ENCODE measurements around the gene RPS3.

RPS3 gene

DNA sequence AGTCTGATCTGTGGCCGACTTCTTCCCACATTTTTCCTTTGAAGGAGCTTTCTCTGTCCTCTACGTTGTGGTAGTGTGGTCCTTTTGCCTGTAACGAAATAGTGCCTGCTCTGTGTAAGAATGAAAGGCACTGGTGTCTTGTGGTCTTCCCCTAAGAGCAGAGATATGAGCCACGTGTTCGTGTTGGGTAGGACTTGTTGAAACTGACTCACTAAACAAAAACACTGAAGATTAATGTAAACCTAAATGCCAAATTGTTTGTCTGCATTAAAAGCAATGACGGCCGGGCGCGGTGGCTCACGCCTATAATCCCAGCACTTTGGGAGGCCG, 10.1 kb upstream of the RPS3 start:
- no peak for DNase-seq (ENCODE audit: low read depth)
- TF ChIP-seq, protein P1, sequence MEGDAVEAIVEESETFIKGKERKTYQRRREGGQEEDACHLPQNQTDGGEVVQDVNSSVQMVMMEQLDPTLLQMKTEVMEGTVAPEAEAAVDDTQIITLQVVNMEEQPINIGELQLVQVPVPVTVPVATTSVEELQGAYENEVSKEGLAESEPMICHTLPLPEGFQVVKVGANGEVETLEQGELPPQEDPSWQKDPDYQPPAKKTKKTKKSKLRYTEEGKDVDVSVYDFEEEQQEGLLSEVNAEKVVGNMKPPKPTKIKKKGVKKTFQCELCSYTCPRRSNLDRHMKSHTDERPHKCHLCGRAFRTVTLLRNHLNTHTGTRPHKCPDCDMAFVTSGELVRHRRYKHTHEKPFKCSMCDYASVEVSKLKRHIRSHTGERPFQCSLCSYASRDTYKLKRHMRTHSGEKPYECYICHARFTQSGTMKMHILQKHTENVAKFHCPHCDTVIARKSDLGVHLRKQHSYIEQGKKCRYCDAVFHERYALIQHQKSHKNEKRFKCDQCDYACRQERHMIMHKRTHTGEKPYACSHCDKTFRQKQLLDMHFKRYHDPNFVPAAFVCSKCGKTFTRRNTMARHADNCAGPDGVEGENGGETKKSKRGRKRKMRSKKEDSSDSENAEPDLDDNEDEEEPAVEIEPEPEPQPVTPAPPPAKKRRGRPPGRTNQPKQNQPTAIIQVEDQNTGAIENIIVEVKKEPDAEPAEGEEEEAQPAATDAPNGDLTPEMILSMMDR (conservative IDR thresholded peaks at IDR 0.05; ENCODE audit: low read depth, low read length) = no peak
- H3K4me3 ChIP-seq (ENCODE audit: low read depth, low read length) = no peak overlapping the region

DNA sequence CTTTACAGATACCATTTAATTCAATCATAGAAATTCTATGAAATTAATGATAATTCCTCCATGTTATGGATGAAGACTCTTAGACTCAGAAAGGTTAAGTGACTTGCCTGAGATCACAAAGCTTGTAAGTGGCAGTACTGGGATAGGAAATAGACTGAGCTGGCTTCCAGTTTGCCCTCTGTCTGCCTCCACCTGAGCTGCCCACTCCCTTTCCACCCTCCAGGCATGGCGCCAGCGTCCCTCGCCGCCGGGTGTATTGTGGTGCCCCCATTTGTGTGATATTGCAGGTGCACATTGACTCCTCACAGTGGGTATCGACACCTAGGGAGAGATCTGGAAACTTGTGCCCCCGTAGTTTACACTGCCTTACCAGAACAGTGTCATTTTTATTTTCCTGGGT, 9.4 kb upstream of the RPS3 start:
- TF ChIP-seq, protein P1 (conservative IDR thresholded peaks at IDR 0.05; ENCODE audit: low read depth, low read length) = no peak
- H3K4me3 ChIP-seq (ENCODE audit: low read depth, low read length) = no peak overlapping the region
- DNase-seq (ENCODE audit: low read depth) = no peak

DNA sequence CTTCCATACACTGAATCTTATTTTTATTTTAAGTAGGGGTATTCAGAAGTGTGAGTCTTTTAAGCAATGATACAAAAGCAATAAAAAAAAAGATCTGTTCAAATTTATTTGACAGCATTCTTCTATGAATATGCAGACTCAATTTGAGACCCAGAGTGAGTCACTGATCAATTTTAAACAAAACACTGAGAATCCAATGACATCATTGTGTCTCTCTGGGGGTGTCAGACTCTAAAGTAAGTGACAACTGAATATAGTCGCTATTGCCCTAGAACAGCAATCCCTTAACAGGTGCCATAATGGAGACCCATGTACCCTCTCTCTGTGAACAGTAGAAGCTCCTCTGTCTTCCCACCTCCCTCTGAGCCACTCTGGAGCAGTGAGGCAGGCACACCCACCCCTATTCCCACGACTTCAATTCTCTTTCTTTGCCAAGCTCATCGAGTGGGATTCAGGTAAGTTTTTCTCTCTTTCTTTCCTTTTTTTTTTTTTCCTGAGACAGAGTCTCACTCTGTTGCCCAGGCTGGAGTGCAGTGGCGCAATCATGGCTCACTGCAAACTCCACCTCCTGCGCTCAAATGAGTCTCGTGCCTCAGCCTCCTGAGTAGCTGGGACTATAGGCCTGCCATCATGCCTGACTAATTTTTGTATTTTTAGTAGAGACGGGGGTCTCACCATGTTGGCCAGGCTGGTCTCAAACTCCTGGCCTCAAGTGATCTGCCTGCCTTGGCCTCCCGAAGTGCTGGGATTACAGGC, 5.1 kb upstream of the RPS3 start:
- no peak for DNase-seq (ENCODE audit: low read depth)
- TF ChIP-seq, protein P1 (conservative IDR thresholded peaks at IDR 0.05; ENCODE audit: low read depth, low read length) = no peak
- no peak overlapping the region for H3K4me3 ChIP-seq (ENCODE audit: low read depth, low read length)

DNA sequence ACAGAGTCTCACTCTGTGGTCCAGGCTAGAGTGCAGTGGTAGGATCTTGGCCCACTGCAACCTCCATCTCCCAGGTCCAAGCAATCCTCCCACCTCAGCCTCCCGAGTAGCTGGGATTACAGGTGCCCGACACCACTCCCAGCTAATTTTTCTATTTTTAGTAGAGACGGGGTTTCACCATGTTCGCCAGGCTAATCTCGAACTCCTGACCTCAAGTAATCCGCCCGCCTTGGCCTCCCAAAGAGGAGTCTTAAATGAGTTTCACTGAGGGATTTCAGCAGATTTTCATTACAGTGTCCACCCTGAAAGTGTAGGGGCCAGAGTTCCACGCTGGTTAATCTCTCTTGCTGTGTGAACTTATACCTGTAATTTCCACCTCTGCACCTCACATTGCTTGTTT, 412 bp upstream of the RPS3 start:
- H3K4me3 ChIP-seq (ENCODE audit: low read depth, low read length) = no peak overlapping the region

DNA sequence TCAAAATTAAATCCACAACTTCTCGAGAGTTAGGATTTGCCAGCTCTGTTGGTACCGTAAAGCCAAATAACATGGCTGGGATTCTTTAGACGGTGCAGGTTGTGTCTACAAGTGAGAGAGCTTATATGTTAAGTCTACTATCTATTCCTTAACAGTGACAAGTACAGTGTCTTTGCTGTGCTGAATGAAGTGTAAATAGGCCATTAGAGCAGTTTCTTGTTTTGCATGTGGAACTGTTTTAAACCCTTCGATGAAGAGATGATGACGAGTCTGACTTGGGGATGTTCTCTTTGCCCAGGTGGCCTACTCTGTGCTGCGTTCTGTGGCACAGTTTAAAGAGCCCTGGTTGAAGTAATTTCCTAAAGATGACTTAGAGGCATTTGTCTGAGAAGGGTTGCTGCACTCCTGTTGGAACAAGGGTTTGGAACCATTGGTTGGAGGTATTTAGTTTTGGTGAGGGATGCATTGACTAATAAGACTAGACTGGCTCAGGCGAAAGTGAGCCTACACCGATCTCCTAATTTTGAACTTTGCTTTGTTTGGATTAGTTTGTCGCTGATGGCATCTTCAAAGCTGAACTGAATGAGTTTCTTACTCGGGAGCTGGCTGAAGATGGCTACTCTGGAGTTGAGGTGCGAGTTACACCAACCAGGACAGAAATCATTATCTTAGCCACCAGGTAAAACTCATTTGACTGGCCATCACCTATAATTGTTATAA, 988 bp downstream of the RPS3 start:
- DNase-seq (ENCODE audit: low read depth) = peak; percentile 25

More for the DNA sequence above, 412 bp upstream of the RPS3 start:
- TF ChIP-seq, protein P1 (conservative IDR thresholded peaks at IDR 0.05; ENCODE audit: low read depth, low read length) = no peak
- DNase-seq (ENCODE audit: low read depth) = no peak

DNA sequence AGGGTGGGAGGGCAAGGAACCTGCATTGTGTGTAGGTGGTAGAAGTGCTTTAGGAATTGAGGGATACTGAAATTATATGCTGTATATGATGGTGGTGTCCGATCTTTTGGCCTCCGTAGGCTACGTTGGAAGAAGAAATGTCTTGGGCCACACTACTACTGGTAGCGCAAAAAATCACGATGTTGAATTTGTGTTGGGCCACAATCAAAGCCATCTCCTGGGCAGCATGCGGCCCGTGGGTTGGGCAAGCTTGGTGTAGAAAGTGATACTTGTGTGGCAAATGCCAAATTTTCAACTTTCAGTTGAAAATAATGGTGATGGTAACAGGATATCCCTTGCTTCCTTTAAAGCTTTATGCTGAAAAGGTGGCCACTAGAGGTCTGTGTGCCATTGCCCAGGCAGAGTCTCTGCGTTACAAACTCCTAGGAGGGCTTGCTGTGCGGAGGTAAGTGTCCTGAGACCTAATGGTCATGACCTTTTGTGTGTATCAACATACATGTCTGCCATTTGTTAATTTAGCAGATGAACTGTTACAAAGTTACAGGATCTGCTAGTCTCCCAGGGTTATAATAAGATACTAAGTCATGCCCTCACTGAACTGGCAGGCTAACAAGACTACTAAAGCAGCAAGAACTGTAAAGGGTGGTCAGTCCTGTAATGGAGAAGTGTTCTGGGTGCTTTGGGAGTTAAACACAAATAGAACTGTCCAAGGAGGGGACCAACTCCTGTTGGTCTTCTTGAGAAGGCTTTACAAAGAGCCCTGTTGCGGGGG, 2.9 kb downstream of the RPS3 start:
- DNase-seq (ENCODE audit: low read depth) = no peak
- TF ChIP-seq, protein P1 (conservative IDR thresholded peaks at IDR 0.05; ENCODE audit: low read depth, low read length) = peak; percentile 22
- H3K4me3 ChIP-seq (ENCODE audit: low read depth, low read length) = peak overlapping the region; percentile 3

More for the DNA sequence above, 988 bp downstream of the RPS3 start:
- TF ChIP-seq, protein P1 (conservative IDR thresholded peaks at IDR 0.05; ENCODE audit: low read depth, low read length) = no peak
- H3K4me3 ChIP-seq (ENCODE audit: low read depth, low read length) = peak overlapping the region; percentile 86

Measured in choroid plexus epithelial cell (primary cell).